Smooth muscle cell (in vitro differentiated cells): ENCODE data around the gene TMPRSS11D. TPM values are rescaled to one million over a fixed set of nuclear protein-coding genes. Genes with fewer than 3 reads are reported as not detected.

Experiments
- DNase-seq: peaks from one replicate; lab custom pipeline; 2025; ENCODE audit not compliant: unreplicated experiment; lab: John Stamatoyannopoulos, UW
- H2AFZ ChIP-seq: fragments of 200-600 bp; sonication (generic); 2 replicates; pipeline ENCODE4 v1.6.0; 2016; ENCODE audit warnings: antibody characterized with exemption, low read depth, mild to moderate bottlenecking
- H3F3A ChIP-seq: fragments of 200-600 bp; sonication (generic); 2 replicates; pipeline ENCODE4 v1.6.0; 2017; ENCODE audit warnings: antibody characterized with exemption, low read depth
- H3K27ac ChIP-seq: fragments of 200-600 bp; sonication (generic); 2 replicates; pipeline ENCODE4 v1.5.1; 2016; ENCODE audit warnings: low read depth, mild to moderate bottlenecking
- H3K27me3 ChIP-seq: fragments of 200-600 bp; sonication (generic); 2 replicates; pipeline ENCODE4 v1.6.1; 2016; ENCODE audit warnings: low read depth, mild to moderate bottlenecking
- H3K36me3 ChIP-seq: fragments of 200-600 bp; sonication (generic); 2 replicates; pipeline ENCODE4 v1.5.1; 2016; ENCODE audit warnings: low read depth
- H3K4me1 ChIP-seq: fragments of 200-600 bp; sonication (generic); 2 replicates; pipeline ENCODE4 v1.5.1; 2016; ENCODE audit warnings: low read depth
- H3K4me2 ChIP-seq: fragments of 200-600 bp; sonication (generic); 2 replicates; pipeline ENCODE4 v1.6.0; 2016; ENCODE audit warnings: mild to moderate bottlenecking
- H3K4me3 ChIP-seq: fragments of 200-600 bp; sonication (generic); 2 replicates; pipeline ENCODE4 v1.5.1; 2016; ENCODE audit warnings: mild to moderate bottlenecking
- H3K79me2 ChIP-seq: fragments of 200-600 bp; sonication (generic); 2 replicates; pipeline ENCODE4 v1.6.0; 2016; ENCODE audit warnings: low read depth, mild to moderate bottlenecking
- H3K9ac ChIP-seq: fragments of 200-600 bp; sonication (generic); 2 replicates; pipeline ENCODE4 v1.6.0; 2016; ENCODE audit warnings: low read depth
- H3K9me3 ChIP-seq: fragments of 200-600 bp; sonication (generic); replicated peaks from 2 replicates; pipeline ENCODE4 v1.5.1; 2016; ENCODE audit warnings: low read depth
- H4K20me1 ChIP-seq: fragments of 200-600 bp; sonication (generic); 2 replicates; pipeline ENCODE4 v1.6.0; 2016; ENCODE audit warnings: low read depth
- WGBS: methylation state at CpG from one replicate; pipeline ENCODE4 v1.1.7; 2016; ENCODE audit warnings: low lambda C conversion rate; 5-methylcytosine and 5-hydroxymethylcytosine counted together
- polyA plus RNA-seq: library from polyadenylated mRNA; unstranded; fragments of >200 nt; fragmentation: Nextera tagmentation; extraction: Ambion mirVana; gene quantifications from 2 replicates; pipeline ENCODE4 v1.2.1, GENCODE V29; 2016
- total RNA-seq: library from RNA; depleted of rRNA; stranded (reverse); fragments of >200 nt; gene quantifications from 2 replicates; pipeline ENCODE4 v1.2.3, GENCODE V29; 2014
- TF ChIP-seq, protein P1 (sequence below): fragments of 200-600 bp; sonication (generic); IDR thresholded peaks from 2 replicates; pipeline ENCODE4 v1.5.1; 2017; ENCODE audit warnings: borderline replicate concordance, mild to moderate bottlenecking, antibody characterized with exemption; ENCODE audit not compliant: insufficient read depth, poor library complexity, severe bottlenecking

TMPRSS11D gene
- total and polyA plus RNA-seq, 2 experiments from 2014 or later: not detected

DNA sequence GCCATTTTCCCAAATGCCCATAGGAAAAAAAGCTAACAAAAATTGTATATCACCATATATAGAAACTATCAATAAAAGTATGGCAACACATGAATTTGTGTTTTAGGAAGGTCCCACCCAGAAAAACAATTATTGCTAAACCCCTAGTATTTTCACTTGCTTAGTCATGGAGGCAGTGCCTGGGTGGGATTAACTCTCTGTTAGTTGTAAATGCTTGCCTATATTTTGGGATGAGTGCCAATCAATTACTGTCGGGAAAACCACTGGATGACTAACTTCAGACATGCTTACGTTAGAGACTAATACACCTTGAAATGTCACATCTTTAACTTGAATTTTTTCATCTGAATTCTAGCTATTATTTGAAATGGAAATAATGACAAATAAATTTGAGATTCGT, 45.6 kb upstream of the TMPRSS11D start:
- H4K20me1 ChIP-seq: no peaks in the 10 kb centered on the region
- H3K27ac ChIP-seq: no peak overlapping the region
- H3K9me3 ChIP-seq: no peaks in the 10 kb centered on the region
- TF ChIP-seq, protein P1, sequence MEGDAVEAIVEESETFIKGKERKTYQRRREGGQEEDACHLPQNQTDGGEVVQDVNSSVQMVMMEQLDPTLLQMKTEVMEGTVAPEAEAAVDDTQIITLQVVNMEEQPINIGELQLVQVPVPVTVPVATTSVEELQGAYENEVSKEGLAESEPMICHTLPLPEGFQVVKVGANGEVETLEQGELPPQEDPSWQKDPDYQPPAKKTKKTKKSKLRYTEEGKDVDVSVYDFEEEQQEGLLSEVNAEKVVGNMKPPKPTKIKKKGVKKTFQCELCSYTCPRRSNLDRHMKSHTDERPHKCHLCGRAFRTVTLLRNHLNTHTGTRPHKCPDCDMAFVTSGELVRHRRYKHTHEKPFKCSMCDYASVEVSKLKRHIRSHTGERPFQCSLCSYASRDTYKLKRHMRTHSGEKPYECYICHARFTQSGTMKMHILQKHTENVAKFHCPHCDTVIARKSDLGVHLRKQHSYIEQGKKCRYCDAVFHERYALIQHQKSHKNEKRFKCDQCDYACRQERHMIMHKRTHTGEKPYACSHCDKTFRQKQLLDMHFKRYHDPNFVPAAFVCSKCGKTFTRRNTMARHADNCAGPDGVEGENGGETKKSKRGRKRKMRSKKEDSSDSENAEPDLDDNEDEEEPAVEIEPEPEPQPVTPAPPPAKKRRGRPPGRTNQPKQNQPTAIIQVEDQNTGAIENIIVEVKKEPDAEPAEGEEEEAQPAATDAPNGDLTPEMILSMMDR: no peak
- no peaks in the 10 kb centered on the region for H3K36me3 ChIP-seq
- no peak overlapping the region for H3K9ac ChIP-seq
- H3K27me3 ChIP-seq: no peaks in the 10 kb centered on the region
- WGBS: 36% methylated on average over 3 of the region's 3 CpGs
- no peaks in the 10 kb centered on the region for H3F3A ChIP-seq
- no peak for DNase-seq
- no peak overlapping the region for H2AFZ ChIP-seq
- H3K4me1 ChIP-seq: no peaks in the 10 kb centered on the region
- no peak overlapping the region for H3K4me2 ChIP-seq
- H3K79me2 ChIP-seq: no peaks in the 10 kb centered on the region
- no peak overlapping the region for H3K4me3 ChIP-seq

DNA sequence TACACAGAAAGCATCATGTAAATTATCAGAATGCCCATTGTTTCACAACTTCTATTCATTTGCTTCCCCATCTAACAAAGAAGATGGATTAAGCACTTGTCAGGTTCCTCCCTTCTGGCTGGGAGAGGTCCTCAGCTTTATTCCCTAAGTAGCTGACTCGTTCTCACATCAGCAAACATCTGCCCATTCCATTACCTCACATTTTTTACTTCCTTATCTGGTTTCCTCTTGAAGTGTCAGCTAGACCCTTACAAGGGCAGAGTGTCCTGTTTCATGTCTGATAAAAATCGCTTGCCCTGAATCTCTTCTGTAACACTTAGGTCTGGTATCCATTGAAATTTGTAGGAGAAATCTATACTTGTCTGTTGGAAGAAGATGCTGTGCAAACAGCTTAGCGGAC, 44.7 kb upstream of the TMPRSS11D start:
- Histone ChIP-seq H3K27me3 (no peaks in the 10 kb centered on the region), H3K27ac (no peak overlapping the region), H3K4me3 (no peak overlapping the region), H3K79me2 (no peaks in the 10 kb centered on the region), H2AFZ (no peak overlapping the region), H3K4me1 (no peaks in the 10 kb centered on the region), H3K9me3 (no peaks in the 10 kb centered on the region), H3K36me3 (no peaks in the 10 kb centered on the region), H3F3A (no peaks in the 10 kb centered on the region), H4K20me1 (no peaks in the 10 kb centered on the region), H3K4me2 (no peak overlapping the region), H3K9ac (no peak overlapping the region)
- 28% methylated on average over 3 of the region's 3 CpGs for WGBS
- no peak for DNase-seq
- TF ChIP-seq, protein P1: no peak

DNA sequence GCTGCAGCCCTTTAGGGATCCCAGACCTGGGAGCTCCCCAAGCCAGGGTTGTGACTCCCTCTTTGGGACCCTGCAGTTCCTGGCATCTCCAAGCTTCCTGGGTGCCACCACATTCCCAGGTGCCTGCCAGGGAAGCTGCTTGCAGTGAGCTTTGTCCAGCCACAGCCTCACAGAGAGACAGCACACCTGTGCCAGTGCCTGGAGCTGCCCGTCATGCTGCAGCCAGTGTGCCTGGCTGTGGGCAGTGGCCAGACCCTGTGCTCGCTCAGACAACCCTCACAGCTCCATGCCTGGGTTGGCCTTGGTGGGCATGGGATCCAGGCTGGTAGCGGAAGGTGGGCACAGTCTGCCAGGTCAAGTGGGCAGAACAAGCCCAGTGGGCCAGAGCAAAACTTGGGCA, 43.4 kb upstream of the TMPRSS11D start:
- Histone ChIP-seq H3K27me3 (no peaks in the 10 kb centered on the region), H3K9ac (no peak overlapping the region), H2AFZ (no peak overlapping the region), H3K4me1 (no peaks in the 10 kb centered on the region), H3F3A (no peaks in the 10 kb centered on the region), H3K79me2 (no peaks in the 10 kb centered on the region), H4K20me1 (no peaks in the 10 kb centered on the region), H3K4me3 (no peak overlapping the region), H3K27ac (no peak overlapping the region), H3K36me3 (no peaks in the 10 kb centered on the region), H3K9me3 (no peaks in the 10 kb centered on the region), H3K4me2 (no peak overlapping the region)
- WGBS: 96% methylated on average over 3 of the region's 3 CpGs
- no peak for DNase-seq
- TF ChIP-seq, protein P1: no peak

DNA sequence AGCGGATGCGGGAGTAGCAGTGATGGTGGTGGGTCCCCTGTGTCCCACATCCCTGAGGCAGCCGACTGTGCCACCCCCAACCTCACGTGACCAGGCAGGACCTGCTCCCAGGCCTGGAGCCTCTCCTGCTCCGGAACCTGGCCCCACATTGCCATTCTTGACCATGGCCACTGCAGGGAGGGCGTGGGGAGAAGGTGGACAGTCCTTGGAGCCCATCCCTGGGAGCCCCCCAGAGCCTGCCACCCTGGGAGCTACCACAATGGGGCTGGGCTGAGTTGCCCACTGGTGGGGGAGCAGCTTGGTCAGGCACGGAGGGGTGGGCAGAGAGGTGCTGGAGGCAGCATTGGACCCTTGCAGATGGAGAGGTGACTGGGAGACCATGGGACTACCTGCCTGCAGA, 42.7 kb upstream of the TMPRSS11D start:
- Histone ChIP-seq H2AFZ (no peak overlapping the region), H3K79me2 (no peaks in the 10 kb centered on the region), H3K4me3 (no peak overlapping the region), H3K36me3 (no peaks in the 10 kb centered on the region), H3F3A (no peaks in the 10 kb centered on the region), H3K27ac (no peak overlapping the region), H3K27me3 (no peaks in the 10 kb centered on the region), H3K4me1 (no peaks in the 10 kb centered on the region), H4K20me1 (no peaks in the 10 kb centered on the region), H3K9me3 (no peaks in the 10 kb centered on the region), H3K4me2 (no peak overlapping the region), H3K9ac (no peak overlapping the region)
- TF ChIP-seq, protein P1: no peak
- 92% methylated on average over 7 of the region's 7 CpGs for WGBS
- DNase-seq: no peak
